ENCODE measurements around the gene TPPP2.

Gene TPPP2

GRCh38 chr14:21077672-21078071 is 47.7 kb downstream of the TPPP2 start:
- DNase-seq (ENCODE audit: low spot score) = no peak

GRCh38 chr14:21078287-21078686 is 48.3 kb downstream of the TPPP2 start:
- DNase-seq (ENCODE audit: low spot score) = no peak

GRCh38 chr14:21078726-21079125 is 48.7 kb downstream of the TPPP2 start:
- DNase-seq (ENCODE audit: low spot score) = no peak

- no peak for DNase-seq (ENCODE audit: low spot score)
Measured at GRCh38 chr14:21081521-21082142, 51.6 kb downstream of the TPPP2 start.

Measured in ecto neural progenitor cell (in vitro differentiated cells).